Measurements from ENCODE around the gene SIDT2. TPM values are rescaled to one million over a fixed set of nuclear protein-coding genes. Genes with fewer than 3 reads are reported as not detected.

The SIDT2 gene
- 21.3 and 25.2 TPM in 2 replicates for total RNA-seq

GRCh38 chr11:117178210-117179034, at the start of gene SIDT2:
SIDT2 (plus strand) TSS chr11:117178743; CDS start chr11:117179264, 521 bp downstream.

GRCh38 chr11:117143871-117144476, 34.6 kb upstream of the SIDT2 start, which contains the start of gene PAFAH1B2:
PAFAH1B2 (plus strand) TSS chr11:117144287; CDS start chr11:117152448, 8,161 bp downstream.

GRCh38 chr11:117199053-117199915, 20.7 kb downstream of the SIDT2 start, which contains the start of gene TAGLN:
TAGLN (plus strand) TSS chr11:117199370; CDS start chr11:117203014, 3,644 bp downstream.

GRCh38 chr11:117231842-117232091, 53.2 kb downstream of the SIDT2 start, which contains the start of gene PCSK7:
PCSK7 (minus strand) TSS chr11:117232073; CDS start chr11:117229844, 2,229 bp downstream.

GRCh38 chr11:117232092-117232878, 53.7 kb downstream of the SIDT2 start, which contains the start of gene RNF214:
RNF214 (plus strand) TSS chr11:117232671; CDS start chr11:117234273, 1,602 bp downstream.

Other genes with a start within 250 kb of the SIDT2 start
- gene SIK3, start 80.3 kb upstream of the SIDT2 start, total RNA-seq, result 9.0 and 13.2 TPM in 2 replicates
- gene PAFAH1B2, start 34.5 kb upstream of the SIDT2 start, total RNA-seq, result 111 and 136 TPM in 2 replicates
- gene TAGLN, start 20.6 kb downstream of the SIDT2 start, total RNA-seq, result 275 and 541 TPM in 2 replicates
- 30.7 and 41.4 TPM in 2 replicates for gene PCSK7, start 53.3 kb downstream of the SIDT2 start, total RNA-seq
- gene RNF214, start 53.9 kb downstream of the SIDT2 start, total RNA-seq, result 6.7 and 7.9 TPM in 2 replicates
- 1.6 and 1.9 TPM in 2 replicates for gene BACE1-AS, start 112.6 kb downstream of the SIDT2 start, total RNA-seq
- gene BACE1, start 137.5 kb downstream of the SIDT2 start, total RNA-seq, result 18.1 and 24.4 TPM in 2 replicates
- gene CEP164, start 149.1 kb downstream of the SIDT2 start, total RNA-seq, result 26.2 and 27.4 TPM in 2 replicates

Measured in smooth muscle cell of bladder (primary cell).